GM19468 (cell line): Measurements from ENCODE around the gene SERPINA5.

Experiments used
- ATAC-seq: cut with Tn5 transposase; IDR thresholded peaks from one replicate; pipeline ENCODE4 v1.9.1; 2021; ENCODE audit warnings: mild to moderate bottlenecking, moderate library complexity, moderate number of reproducible peaks; ENCODE audit not compliant: unreplicated experiment; ENCODE audit errors: extremely low read depth

The SERPINA5 gene

DNA sequence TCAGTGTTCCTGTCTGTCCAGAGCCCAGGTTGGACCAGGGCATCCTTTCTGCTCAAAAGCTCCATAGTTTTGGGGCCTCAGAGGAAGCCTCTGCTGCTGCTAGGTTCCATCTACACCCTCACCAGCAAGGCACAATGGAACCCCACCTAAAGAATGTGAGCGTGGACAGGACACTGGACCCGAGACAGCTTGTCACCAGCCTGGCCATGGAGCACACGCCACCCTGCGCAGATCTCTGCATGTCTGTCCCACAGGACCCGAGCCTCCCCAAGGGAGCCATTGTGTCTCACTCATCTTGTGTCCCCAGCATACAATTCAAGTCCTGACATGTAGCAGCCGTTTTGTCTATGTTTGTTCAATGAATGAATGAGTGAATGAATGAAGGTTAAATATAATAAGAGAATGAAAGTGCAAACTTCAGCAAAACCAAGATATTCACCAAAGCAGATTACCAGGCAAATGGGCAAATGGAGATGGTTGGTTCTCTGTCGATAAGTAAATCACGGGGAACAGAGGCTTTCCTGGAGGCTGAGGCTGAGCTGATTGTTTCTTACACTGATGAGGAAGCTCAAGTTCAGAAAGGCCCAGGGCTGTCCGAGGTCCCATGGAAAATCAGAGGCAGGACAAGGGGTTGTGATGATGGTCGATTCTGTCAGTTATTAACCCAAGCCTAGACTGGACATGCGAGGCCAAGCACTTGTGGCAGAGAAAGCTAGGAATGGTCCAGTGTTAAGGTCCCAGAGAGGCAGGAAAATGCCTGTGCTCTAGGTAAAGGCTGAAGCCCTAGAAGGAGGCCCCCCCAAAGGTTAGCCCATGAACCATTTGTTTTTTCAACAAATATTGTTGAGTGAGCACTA lies 58.0 kb downstream of the SERPINA5 start:
- ATAC-seq = no peak

GRCh38 chr14:94640721-94641631 lies 59.8 kb downstream of the SERPINA5 start:
- no peak for ATAC-seq

DNA sequence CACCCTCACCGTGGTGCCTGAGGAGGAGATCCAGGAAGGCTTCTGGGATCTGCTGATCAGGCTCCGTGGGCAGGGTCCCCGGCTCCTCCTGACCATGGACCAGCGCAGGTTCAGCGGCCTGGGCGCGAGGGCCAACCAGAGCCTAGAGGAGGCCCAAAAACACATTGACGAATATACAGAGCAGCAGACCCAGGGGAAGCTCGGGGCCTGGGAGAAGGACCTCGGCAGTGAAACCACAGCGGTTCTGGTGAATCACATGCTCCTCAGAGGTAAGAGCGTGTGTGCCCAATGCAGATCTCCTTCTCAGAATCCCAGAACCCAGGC lies 60.4 kb downstream of the SERPINA5 start:
- ATAC-seq = no peak
